PC-3 (cell line): Measurements from ENCODE around the gene SSTR5.

ENCODE experiments used
- CTCF ChIP-seq: fragments of 300-600 bp; sonication (generic); conservative IDR thresholded peaks from 2 replicates; pipeline ENCODE4 v1.5.1; 2017; ENCODE audit warnings: antibody characterized with exemption, low read depth, mild to moderate bottlenecking, low read length
- EZH2phosphoT487 ChIP-seq: fragments of 300-600 bp; sonication (generic); IDR thresholded peaks from 2 replicates; pipeline ENCODE4 v1.6.1; 2018; ENCODE audit warnings: mild to moderate bottlenecking, antibody characterized with exemption, low read length, borderline replicate concordance

- TF ChIP-seq EZH2phosphoT487 = no peak
- TF ChIP-seq CTCF = no peak
These were observed 5.5 kb downstream of the SSTR5 start for GRCh38 chr16:1077877-1078578.
